Renal cortex interstitium (tissue), 11 donors: ENCODE results near the gene MAB21L1. TPM values are rescaled to one million over a fixed set of nuclear protein-coding genes. Genes with fewer than 3 reads are reported as not detected.

ENCODE experiments used
- DNase-seq, 11 donors: peaks; one replicate each; pipeline ENCODE4 v3.0.0-alpha.2; 2013; ENCODE audit warnings: low read depth in 9 of 11, low spot score in 4 of 11; ENCODE audit errors: extremely low read depth in 1 of 11
- polyA plus RNA-seq, 3 donors: library from polyadenylated mRNA; unstranded; fragments of 120-200 nt; gene quantifications; one replicate each; pipeline ENCODE4 v1.2.1, GENCODE V29; 2013; ENCODE audit not compliant: insufficient read length in 3 of 3

The MAB21L1 gene
- polyA plus RNA-seq, 3 donors, result 0.07 TPM; not detected in 2

GRCh38 chr13:35468195-35468594 lies 8.3 kb downstream of the MAB21L1 start:
- no peak for DNase-seq

GRCh38 chr13:35465371-35465770 lies 11.1 kb downstream of the MAB21L1 start:
- no peak for DNase-seq

GRCh38 chr13:35460061-35460460 lies 16.4 kb downstream of the MAB21L1 start:
- DNase-seq, result no peak

- no peak for DNase-seq
These were observed 19.2 kb downstream of the MAB21L1 start for GRCh38 chr13:35457258-35457657.

GRCh38 chr13:35455022-35455421 lies 21.5 kb downstream of the MAB21L1 start:
- DNase-seq, result no peak

- no peak for DNase-seq
These were observed 26.7 kb downstream of the MAB21L1 start for GRCh38 chr13:35449821-35450220.

- DNase-seq, result peak in 6 of 11 donors; percentile 19 to 52 (median 36)
These were observed 28.0 kb downstream of the MAB21L1 start for GRCh38 chr13:35448465-35448864.
